Stimulated activated CD4-positive, alpha-beta T cell treated with anti-CD3 and anti-CD28 coated beads, Interleukin-15, amount 100 ng/mL, for 48 hours (primary cell): ENCODE results near the gene HS6ST3.

ENCODE experiments used
- DNase-seq, 2 donors: peaks; one replicate each; pipeline ENCODE4 v3.0.0-alpha.2; 2020; ENCODE audit warnings: low read depth in 2 of 2

The HS6ST3 gene

DNA sequence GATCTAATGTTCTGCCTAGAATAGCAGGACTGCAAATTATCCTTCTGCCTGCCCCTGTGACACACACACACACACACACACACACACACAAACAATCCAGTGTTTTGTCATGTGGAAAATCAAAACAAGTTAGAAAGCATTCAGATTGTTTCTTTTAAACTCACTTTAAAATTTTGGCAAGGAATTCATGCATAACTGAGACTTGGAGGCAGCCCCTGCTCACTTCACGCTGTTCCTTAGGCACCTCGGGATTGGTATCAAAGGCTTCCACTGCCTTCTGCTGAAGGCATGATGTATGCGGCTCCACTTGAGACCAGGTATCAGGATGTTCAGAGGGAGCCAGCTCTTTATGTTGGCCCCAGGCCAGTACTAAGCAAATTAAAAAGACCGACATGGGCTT lies 745.6 kb downstream of the HS6ST3 start:
- DNase-seq: no peak

DNA sequence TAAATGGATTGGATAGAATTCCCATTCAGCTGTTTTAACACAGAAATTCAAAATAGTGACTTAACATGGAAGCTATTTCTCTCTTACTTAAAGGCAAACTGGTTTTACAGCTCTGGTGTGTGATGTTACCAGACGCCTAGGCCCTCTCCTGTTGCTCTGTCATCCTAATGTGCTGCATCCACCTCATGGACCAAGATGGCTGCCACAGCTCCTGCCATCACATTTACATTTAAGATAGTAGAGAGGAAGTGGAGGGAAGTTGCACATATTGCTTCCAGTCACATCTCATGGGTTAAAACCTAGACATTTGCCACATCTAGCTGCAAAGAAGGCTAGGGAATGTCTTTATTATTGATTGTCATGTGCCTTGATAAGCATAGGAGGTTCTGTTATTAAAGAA lies 746.8 kb downstream of the HS6ST3 start:
- DNase-seq: no peak

DNA sequence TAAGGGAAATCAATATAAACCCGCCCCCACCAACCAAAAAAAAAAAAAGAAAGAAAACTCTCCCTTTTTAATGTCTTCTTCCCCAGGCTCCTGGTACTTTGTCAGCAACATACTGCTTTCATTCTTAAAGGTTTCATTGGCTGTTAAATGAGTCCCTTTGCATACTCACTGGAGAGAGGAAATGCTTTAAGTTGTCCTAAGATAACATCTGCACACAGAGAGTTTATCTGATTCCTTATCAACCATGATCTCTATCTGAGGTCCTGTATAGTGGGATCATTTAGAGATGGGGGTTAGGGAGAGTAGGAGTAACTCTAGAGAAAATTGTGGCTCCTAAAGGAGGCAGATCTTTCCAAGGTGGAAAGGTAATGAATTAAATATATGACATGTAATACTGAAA lies 747.9 kb downstream of the HS6ST3 start:
- DNase-seq: no peak

DNA sequence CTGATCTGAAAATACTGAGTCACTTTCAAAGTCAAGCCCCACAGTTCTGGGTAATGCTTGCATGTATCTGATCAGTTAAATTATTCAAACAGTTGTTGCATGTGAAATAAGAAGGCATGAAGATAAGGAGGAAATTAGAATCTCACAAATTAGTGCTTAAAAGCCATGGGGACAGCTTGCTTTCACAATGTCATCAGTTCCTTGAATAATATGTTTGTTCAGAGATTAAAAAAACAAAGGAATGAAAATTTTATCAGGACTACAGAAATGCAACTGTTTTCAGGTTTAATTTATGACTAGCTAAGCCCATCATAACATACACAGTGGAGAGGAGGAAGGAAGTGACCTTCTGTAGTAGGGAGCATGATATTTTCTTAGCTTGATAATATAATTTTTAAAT lies 754.3 kb downstream of the HS6ST3 start:
- DNase-seq: no peak

DNA sequence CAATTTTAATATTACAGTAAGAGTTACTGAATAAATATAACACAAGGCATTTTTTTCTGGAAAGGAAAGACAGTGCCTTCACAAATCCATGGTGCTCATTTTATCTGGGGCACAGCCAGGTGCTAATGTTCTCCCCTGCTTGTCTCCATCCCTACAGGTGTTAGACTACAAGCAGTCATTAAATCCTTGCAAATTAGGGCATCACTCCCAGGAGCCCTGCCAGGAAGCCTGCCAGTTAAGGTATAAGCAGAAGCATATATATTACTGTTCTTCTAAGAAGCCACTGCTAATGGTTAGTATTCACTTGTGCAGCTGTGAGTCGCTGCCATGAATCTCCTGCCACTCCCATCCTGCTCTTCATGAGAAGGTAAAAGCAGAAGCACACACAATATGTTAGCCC lies 754.7 kb downstream of the HS6ST3 start:
- no peak for DNase-seq

DNA sequence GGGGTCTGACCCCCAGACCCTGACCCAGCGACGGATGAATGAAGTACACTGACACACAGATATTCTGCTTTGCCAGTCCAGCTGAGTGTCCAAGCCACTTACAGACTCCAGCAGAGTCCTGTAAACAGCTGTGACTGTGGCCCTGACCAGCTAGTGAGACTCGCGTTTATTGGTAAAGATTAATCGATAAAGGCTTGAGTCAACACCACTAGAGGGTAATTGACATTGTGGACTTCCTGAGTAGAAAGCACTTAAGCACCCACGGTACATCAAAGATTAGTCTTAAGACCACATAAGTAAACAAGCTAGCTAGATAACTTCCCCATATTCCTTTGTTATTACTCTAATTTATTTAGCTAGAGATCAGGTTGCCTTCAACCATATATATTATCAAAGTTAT lies 758.4 kb downstream of the HS6ST3 start:
- DNase-seq: no peak

DNA sequence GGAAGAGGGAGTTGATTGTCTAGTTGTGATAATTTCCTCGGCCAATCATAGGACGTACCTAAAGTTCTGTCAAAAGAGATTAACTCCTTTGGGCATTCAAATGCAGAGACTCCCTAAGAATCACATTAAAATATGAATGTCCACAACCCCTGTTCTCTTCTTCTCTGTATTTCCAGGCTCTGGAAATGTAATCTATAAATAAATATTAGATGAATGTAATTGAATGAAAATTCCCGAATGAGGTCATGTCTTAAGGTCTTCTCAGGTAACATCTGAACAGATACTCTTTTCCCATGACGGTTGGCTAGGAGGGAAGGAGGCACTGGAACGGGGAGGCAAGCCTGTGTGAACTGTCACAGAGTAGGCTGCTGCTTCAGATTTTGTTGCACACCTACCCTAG lies 759.2 kb downstream of the HS6ST3 start:
- DNase-seq: no peak

DNA sequence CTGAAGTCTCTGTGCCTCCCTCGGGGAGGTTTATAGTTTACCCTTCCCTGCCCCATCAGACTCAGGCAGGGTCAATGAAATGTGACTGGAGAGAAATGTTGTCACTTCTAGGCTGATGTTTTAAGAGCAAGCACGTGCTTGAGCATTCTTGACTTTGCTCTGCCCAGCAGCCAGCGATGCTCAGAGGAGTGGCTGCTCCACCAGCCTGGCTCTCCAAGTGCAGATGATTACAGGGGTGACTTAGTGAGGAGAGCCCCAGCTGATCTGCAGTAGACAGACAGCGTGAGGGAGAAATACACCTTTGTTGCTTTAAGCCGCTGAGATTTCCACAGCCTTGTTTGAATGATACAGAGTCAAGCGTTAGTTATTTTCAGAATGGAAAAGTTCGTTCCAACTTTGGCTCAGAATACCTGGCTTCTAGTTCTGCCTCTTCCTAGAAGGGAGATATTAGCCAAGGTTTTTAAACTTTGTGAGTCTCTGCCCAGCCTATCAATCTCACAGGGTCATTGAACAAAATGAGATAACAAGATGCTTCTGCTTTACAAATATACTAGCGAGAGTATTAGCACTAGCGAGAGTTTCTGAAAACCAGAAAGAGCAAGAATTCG lies 760.7 kb downstream of the HS6ST3 start:
- DNase-seq: no peak

DNA sequence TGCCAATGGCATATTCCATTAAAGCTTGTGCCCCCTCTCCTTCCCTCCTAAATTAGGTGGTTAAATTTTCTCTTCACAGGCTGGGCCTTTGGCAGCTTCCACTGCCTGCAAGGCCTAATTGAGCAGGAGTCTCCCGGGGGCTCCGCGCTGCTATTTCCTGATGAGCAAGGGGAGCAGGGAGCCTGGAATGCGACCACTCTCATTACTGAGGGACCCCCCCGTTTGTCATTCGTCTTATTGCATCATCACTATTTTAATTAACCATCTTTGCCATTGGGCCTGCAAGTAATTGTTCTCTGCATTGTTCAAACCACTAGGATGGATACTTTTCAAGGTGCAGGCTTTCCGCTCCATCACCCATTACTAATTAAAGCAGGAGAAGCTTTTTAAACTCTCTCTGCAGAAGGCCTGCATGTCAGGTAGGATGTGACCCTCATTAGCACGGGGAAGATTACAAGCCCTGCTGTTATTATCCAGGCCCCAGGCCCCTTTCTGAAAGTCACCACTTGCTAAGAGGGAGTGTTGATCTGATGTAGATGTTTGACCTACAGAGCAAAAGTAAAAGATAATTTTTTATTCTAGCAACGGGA lies 762.0 kb downstream of the HS6ST3 start:
- no peak for DNase-seq

DNA sequence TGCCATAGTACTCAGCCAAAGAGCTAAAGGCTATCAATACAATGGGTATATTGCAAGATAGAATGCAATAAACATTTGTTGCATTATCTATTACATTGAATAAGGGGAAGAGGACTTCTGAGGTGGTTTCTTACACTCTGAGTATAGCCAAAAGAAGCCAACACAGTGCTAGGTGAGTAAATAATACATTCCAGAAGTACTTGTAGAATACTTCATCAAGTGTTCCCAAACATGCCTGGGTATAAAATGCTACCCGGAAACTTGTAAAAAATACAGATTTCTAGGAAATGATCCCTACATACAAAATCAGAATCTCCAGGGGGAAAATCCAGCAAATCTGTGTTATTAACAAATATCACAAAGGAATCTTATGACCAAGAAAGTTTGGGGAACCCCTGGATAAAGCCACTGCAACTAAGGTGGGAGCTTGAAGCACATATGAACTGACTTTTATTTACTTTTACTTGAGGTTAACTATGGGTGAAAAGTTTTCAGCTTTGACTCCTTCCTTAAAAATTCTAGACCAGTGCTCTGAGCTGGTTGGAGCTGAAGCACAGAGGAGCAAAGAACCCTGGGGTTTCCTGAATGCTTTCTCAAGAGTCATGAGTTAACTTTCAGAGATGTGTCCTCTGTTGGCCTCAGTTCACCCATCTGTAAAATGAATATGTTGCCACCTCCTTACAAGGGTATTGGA lies 768.4 kb downstream of the HS6ST3 start:
- DNase-seq: no peak

DNA sequence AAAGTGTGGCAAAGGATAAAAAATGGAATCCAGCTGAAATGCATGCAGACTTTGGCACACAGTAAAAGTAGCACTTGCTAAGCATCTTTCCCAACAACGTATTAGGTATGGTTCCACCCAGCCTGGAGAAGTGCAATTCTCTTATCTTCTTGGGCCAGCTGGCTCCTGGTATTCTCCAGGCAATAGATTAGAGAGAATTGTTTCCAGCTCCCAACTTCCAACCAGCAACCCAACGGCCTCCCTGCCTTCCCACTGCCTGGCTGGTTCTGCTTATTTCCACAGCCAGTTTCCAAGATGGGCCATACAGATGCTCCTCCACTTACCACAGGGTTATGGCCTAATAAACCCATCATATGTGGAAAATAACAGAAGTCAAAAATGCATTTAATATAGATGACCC lies 771.0 kb downstream of the HS6ST3 start:
- DNase-seq: no peak

DNA sequence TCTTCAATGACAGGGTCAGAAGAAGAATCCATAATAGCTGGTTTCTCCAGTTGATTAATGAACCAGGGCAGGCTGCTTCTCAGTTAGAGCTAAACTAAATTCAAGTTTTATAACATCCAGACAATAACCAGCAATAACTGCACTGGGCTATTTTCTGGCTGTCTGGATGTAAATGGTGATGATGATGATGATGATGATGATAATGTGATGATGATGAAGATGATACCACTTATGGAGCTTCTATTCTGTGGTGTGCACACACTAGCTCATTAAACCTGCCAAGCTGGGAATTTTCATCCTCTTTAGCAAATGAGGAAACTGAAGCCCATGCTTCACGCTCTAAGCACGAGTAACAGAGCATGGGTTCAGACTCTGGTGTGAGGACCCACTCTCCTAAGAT lies 772.2 kb downstream of the HS6ST3 start:
- DNase-seq: no peak

DNA sequence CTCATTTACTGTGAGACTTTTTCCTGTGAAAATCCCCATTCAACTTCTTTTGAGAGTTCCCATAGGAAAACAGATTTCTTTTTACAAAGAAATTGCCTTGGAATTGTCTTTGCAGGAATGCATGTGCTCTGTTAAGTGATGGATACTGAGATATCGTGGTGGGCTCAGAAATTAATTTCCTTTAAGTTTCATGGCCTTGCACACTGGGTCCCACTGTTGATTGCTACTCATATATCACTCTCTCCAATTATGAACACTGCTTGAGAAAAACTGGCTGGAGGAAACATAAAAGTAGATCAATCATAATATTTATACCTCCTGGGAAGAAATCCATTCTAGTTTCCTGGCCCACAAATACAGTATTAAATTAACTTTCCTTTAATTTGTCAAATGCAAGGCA lies 773.1 kb downstream of the HS6ST3 start:
- no peak for DNase-seq

DNA sequence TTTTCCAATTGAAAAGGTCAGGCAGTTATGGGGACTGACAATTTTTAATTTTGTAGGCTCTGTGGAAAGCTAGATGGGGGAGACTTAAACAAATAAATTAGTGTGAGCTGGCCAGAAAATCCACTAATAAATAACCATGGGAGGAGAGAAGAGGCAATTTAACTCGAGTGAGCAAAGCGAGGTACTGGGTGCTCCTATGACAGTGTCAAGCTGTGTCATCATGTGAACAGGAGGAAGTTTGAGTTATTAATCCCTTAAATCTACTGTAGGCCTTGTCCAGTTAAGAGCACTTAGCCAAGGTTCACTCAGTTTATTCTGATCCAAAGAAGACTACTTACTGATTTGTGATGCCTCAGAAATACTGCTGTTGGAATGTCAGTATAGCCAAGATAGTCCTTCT lies 781.6 kb downstream of the HS6ST3 start:
- DNase-seq: no peak

DNA sequence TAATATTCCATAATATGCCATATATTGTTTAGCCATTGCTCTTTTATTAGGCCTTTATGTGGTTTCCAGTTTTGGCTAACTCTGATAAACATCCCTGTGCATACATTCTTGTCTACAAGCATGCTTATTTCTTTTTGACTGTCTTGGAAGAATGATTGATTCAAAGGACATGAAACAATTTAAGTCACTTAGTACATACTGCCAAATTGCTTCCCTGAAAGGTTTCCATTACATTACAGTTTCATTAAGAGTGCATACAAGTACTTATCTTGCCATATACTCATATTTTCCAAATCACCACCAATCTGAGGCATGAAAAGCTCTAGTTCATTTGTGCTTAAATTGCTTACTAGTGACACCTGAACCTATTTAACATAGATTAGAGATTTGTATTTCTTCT lies 790.5 kb downstream of the HS6ST3 start:
- DNase-seq: no peak
